Measurements from ENCODE around the gene ADORA2B. TPM values are rescaled to one million over a fixed set of nuclear protein-coding genes. Genes with fewer than 3 reads are reported as not detected.
A peak's percentile ranks its signal among the peaks of the same experiment; 100 is the strongest.
"Not testable (repeated sequence)": the region's sequence is repeated elsewhere in the genome, so short reads cannot be mapped to it uniquely, and the experiment has no call there.

The ADORA2B gene
- total RNA-seq = 1 to 10 TPM in 2 of 4 donors, under 1 TPM in 1, not detected in 1; 0.40 to 2.0 (median 1.2) TPM

GRCh38 chr17:15944759-15945526 is at the start of gene ADORA2B:
Gene ADORA2B (plus strand): TSS chr17:15945130. CDS start chr17:15945249, 119 bp downstream.
- WGBS, 2 donors (ENCODE audit: low coverage in 1 of 2) = 0 to 3% methylated on average over 4 to 6 of the region's 88 CpGs
- H3K27ac ChIP-seq = peak within 1 kb of the TSS in 1 of 4 donors; percentile 54
- H3K4me3 ChIP-seq = peak within 1 kb of the TSS; percentile 29 to 65

GRCh38 chr17:15896277-15896676 is 48.7 kb upstream of the ADORA2B start:
- Histone ChIP-seq H3K4me3 (no peak overlapping the region), H3K4me1 (peaks cover 0 to 10% (median 0%) of the 10 kb centered on the region in 3 donors), H3K9me3 (no peaks in the 10 kb centered on the region), H3K27me3 (no peaks in the 10 kb centered on the region), H3K36me3 (no peaks in the 10 kb centered on the region), H3K27ac (no peak overlapping the region)
- no peak for ATAC-seq
- WGBS, 2 donors (ENCODE audit: low coverage in 1 of 2) = 82 to 100% methylated on average over 1 of the region's 1 CpG
- TF ChIP-seq EP300 (IDR thresholded peaks at IDR 0.05) (no peak), POLR2A (IDR thresholded peaks at IDR 0.05) (no peak), CTCF (IDR thresholded peaks at IDR 0.05) (no peak), POLR2AphosphoS5 (IDR thresholded peaks at IDR 0.05) (no peak)

More at GRCh38 chr17:15944759-15945526, at the start of gene ADORA2B:
- TF ChIP-seq POLR2AphosphoS5 (IDR thresholded peaks at IDR 0.05) (no peak), CTCF (IDR thresholded peaks at IDR 0.05) (peak in 3 of 4 experiments; percentile 39 to 59 (median 40)), POLR2A (IDR thresholded peaks at IDR 0.05) (no peak), EP300 (IDR thresholded peaks at IDR 0.05) (no peak)
- Histone ChIP-seq H3K4me1 (peaks cover 0 to 30% (median 17%) of the 10 kb centered on the region in 3 donors), H3K9me3 (no peaks in the 10 kb centered on the region), H3K36me3 (no peaks in the 10 kb centered on the region), H3K27me3 (peaks cover 55% of the 10 kb centered on the region)
- ATAC-seq = peak; percentile 79

DNA sequence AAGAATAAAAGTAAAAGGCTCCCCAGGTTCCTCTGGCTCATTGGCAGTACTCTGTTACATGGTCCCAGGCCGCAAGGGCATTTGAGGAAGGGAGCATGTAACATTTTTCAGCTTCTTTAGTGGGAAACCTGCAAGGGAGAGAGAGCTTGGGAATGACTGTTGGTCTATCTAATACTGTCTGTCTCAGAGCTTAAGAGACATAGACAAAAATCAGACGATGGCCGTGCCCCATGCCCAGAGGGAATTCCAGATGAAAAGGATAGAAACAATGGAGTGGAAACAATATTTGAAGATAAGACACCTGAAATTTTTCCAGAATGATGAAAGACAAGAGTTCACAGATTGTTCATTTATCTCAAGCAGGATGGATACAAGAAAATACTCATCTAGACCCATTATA is 48.1 kb upstream of the ADORA2B start:
- TF ChIP-seq CTCF (IDR thresholded peaks at IDR 0.05) (no peak), POLR2A (IDR thresholded peaks at IDR 0.05) (no peak), EP300 (IDR thresholded peaks at IDR 0.05) (no peak), POLR2AphosphoS5 (IDR thresholded peaks at IDR 0.05) (no peak)
- ATAC-seq = no peak
- no peaks in the 10 kb centered on the region for H3K27me3 ChIP-seq
- no peaks in the 10 kb centered on the region for H3K9me3 ChIP-seq
- no peak overlapping the region for H3K4me3 ChIP-seq
- H3K36me3 ChIP-seq = no peaks in the 10 kb centered on the region
- peaks cover 0 to 10% (median 0%) of the 10 kb centered on the region in 3 donors for H3K4me1 ChIP-seq
- WGBS, 2 donors (ENCODE audit: low coverage in 1 of 2) = 100% methylated on average over 3 of the region's 3 CpGs; no CpG with 5 or more reads in 1 of the 2 donors
- no peak overlapping the region for H3K27ac ChIP-seq

GRCh38 chr17:15899596-15899995 is 45.3 kb upstream of the ADORA2B start:
- not testable (repeated sequence) for H3K27me3 ChIP-seq, H3K36me3 ChIP-seq, H3K9me3 ChIP-seq, H3K27ac ChIP-seq, H3K4me3 ChIP-seq, H3K4me1 ChIP-seq, ATAC-seq
- WGBS, 2 donors (ENCODE audit: low coverage in 1 of 2) = 90 to 93% methylated on average over 2 to 4 of the region's 4 CpGs

DNA sequence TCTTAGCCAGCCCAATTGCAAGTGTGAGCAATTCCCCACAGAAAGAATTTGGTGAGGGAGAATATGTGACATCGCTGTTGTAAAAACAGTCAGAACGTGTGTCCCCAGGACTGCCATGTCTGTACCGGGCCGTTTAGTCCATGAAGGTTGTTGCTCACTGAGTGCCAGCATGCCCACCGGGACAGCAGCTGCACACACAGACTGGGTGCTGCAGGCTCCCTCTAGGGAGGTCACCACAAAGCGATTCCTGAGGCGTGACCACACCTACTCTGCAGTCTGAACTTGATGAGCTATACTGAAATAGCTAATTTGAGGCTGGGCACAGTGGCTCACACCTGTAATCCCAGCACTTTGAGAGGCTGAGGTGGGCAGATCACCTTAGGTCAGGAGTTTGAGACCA is 44.1 kb upstream of the ADORA2B start:
- Histone ChIP-seq H3K27me3 (no peaks in the 10 kb centered on the region), H3K4me3 (no peak overlapping the region), H3K27ac (no peak overlapping the region), H3K36me3 (no peaks in the 10 kb centered on the region), H3K9me3 (no peaks in the 10 kb centered on the region), H3K4me1 (no peaks in the 10 kb centered on the region)
- ATAC-seq = no peak
- WGBS, 2 donors (ENCODE audit: low coverage in 1 of 2) = no CpG with 5 or more reads among the region's 7 CpGs
- TF ChIP-seq POLR2AphosphoS5 (IDR thresholded peaks at IDR 0.05) (no peak), CTCF (IDR thresholded peaks at IDR 0.05) (no peak), EP300 (IDR thresholded peaks at IDR 0.05) (no peak), POLR2A (IDR thresholded peaks at IDR 0.05) (no peak)

GRCh38 chr17:15905236-15905635 is 39.7 kb upstream of the ADORA2B start:
- not testable (repeated sequence) for H3K27ac ChIP-seq, ATAC-seq, H3K36me3 ChIP-seq, H3K27me3 ChIP-seq, H3K4me3 ChIP-seq, H3K9me3 ChIP-seq, H3K4me1 ChIP-seq
- 91 to 100% methylated on average over 1 to 8 of the region's 8 CpGs for WGBS, 2 donors (ENCODE audit: low coverage in 1 of 2)
